Right forelimb (tissue), 1 donor: ENCODE measurements around the gene UBTD2.

Experiments
- DNase-seq: peaks from one replicate; pipeline ENCODE4 v3.0.0-alpha.2; 2018

Gene UBTD2

DNA sequence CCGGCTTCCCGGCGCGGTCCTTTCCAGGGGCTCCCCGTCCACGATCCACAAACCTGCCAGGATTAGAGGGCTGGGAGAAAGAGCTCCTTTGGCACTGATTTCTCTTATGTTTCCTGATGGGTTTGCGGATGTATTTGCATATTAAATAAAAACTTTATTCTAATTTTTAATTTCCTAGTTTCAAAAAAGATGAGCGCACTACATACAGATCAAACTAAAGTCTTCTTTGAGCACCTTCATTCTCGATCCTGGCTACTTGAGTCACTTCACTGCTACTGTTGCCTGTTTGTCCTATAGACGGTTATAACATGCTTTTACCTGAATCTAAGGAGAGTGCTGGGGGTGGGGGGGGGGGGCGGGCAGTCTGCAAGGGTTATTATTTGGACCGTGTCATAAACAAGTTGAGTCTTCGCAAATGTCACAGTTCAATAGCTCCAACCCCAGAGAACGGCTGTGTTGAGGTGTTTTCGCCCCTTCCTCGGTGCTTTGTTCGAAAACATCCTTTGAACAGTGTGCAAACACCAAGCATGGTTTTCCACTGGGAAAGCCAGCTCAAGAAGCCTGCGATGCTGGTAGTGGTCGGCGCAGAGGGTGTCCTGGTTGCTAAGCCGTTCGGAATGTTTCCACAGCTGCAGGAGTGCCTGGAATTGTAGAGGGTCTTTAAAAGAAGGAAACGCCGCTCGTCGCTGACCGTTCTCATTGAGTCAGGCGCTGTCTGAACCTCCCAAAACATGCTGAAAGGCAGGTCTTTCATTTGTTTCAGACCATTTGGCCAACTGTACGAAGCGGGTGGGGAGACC is 94.5 kb downstream of the UBTD2 start:
- DNase-seq, result no peak

DNA sequence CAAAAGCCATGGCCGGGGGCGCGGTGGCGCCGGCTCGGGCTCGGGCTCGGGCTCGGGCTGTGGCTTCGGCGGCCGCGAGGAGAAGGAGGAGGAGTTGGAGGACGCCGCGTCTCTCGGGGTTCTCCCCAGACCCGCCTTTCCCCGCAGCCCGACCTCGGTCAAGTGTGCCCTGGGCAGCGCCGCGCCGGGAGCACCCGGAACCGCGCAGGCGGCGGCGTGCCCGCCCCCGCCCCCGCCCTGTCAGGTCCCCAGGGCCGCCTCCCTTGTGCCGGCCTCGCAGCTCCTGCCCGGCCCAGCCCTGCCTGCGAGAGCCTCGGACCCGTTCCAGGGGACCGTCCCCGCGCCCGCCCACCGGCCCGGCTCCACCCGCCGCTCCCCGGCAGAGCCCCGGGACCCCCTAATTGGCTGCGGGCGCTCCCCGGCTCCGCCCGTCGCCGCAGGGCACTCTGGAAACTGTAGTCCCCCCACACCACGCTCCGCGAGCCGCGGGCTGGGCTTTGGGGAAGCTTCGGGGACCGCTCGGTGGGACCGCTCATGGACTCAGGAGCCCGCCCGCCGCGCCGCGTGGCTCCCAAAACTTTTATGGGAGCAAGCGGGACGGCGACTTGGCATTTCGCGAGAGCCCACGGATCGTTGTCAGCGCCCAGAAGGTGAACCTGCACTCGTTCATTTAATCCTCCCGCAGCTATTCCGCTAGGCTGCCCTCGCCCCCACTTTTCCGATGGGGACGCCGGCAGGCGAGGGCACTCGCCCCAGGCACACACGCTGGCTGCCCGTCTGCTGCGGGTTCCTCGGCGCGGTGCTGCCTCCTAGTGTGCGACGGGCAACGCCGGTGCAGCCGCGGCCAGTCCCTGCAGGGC is 95.3 kb downstream of the UBTD2 start, which contains the start of gene STK10:
Gene STK10 (minus strand): TSS at position 192 of the 860 bp plus-strand sequence. CDS start 182 bp downstream, at position 10.
- peak; percentile 95 for DNase-seq

- DNase-seq, result no peak
Measured at GRCh38 chr5:172187118-172188032, 96.2 kb downstream of the UBTD2 start.

DNA sequence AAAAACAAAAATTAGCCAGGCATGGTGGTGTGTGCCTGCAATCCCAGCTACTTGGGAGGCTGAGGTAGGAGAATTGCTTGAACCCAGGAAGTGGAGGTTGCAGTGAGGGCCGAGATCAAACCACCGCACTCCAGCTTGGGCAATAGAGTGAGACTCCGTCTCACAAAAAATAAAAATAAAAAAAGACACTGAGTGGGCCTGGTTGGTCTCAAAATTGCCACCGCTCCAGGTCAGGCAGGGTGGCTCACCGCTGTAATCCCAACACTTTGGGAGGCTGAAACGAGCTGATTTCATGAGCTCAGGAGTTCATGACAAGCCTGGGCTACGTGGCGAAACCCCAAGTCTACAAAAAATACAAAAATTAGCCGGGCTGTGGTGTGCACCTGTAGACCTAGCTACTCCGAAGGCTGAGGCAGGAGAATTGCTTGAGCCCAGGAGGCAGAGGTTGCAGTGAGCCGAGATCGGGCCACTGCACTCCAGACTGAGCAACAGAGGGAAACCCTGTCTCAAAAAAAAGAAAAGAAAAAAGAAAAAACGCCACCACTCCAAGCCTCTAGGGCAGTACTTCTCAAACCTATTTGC is 97.4 kb downstream of the UBTD2 start:
- no peak for DNase-seq

DNA sequence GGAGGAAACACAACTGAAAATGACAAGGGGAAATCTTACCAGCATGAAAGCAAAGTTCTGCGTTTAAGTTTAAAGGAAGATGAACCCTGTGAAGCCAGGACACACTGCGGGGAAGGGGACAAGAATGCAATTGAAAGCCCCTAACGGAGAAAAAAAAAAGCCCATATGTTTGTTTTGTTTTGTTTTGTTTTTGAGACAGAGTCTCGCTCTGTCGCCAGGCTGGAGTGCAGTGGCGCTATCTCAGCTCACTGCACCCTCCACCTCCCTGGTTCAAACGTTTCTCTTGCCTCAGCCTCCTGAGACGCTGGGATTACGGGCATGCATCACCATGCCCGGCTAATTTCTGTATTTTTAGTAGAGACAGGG is 98.5 kb downstream of the UBTD2 start:
- no peak for DNase-seq

DNA sequence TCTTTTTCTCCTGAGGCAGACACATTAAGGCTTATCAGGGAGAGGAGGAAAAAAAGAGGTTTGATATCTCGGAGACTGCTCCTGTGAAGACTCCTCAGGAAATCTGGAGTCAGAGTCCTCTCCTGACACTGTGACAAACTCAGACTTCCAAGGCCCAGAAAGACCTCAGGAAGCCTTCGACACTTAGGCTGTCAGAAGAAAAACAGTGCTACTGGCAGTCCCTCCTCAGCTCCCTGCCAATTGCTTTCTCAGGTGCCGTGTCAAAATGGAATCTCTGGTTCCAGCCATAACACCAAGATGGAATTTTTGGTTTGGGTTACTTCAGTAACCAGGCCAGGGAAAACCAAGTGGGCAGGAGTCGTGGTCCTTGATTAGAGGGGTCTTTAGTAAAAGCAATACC is 99.7 kb downstream of the UBTD2 start:
- DNase-seq, result no peak

DNA sequence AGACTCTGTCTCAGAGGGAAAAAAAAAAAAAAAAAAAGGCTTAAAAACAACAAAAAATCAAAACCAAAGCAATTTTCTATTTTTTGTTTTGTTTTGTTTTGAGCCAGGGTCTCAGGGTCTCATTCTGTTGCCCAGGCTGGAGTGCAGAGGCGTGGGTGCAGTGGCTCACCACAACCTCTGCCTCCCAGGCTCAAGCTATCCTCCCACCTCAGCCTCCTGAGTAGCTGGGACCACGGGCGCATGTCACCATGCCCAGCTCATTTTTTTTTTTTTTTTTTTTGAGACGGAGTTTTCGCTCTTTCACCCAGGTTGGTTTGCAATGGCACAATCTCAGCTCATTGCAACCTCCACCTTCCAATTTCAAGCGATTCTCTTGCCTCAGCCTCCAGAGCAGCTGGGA is 101.3 kb downstream of the UBTD2 start:
- no peak for DNase-seq

DNA sequence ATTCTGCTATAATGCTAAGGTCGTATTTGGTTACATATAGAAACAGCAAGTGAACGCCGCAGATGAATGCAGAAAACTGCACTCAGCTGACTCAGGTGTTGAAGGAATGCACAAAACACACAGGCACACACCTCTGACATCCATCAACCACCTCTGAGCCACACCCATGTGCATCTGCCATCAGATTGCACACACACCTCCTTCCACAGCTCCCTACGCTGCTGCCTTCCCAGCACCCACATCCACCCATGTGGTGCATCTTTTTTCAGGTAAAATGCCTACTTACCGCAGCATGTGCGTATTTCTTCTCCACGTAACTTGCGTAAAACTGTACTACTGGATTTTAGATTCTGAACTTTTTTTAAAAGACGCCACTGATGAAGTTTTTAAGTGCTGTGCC is 102.6 kb downstream of the UBTD2 start:
- no peak for DNase-seq

DNA sequence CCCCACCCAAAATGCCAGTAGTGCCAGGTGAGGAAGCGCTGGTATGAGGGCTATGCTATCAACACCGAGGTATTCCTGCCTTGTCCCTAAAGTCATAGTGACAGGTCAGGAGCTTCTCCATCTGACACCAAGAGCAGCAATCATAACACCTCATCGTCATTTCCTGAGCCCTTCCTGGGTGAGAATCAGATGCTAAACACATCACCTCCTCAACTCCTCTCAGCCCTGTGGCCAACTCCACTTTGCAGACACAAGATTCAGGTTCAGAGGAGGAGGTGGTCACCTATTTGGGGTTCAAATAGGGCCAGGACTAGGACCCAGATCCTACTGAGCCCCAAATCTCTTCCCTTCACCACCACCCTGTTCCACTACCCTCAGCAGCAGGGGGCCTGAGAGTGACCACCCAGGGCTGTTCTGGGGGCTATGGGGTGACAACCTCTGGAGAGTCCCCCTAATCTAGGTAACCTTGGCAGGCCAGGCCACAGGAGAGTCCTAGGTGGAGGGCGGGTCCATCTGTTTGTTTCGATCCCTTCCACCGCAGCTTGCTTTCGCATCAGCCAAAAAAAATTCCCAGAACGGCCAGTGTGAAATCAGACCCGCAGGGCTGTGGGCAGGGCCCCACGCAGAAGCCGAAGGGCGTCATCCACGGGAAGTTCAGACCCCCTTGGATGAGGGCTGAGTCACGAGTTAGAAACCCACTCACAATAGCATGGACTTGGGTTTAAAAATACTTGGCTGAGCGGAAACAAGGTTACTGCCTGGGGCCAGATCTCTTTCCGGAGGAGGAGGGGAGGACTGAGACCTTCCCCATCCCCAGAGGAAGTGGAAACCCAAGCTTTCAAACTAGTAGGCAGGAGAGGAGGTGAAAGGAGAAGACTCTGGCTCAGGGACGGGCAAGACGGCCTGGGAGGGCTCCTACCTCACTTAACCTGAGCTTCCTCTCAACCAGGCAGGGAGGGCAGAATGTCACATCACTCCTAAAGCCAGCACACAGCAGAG is 104.3 kb downstream of the UBTD2 start:
- no peak for DNase-seq

DNA sequence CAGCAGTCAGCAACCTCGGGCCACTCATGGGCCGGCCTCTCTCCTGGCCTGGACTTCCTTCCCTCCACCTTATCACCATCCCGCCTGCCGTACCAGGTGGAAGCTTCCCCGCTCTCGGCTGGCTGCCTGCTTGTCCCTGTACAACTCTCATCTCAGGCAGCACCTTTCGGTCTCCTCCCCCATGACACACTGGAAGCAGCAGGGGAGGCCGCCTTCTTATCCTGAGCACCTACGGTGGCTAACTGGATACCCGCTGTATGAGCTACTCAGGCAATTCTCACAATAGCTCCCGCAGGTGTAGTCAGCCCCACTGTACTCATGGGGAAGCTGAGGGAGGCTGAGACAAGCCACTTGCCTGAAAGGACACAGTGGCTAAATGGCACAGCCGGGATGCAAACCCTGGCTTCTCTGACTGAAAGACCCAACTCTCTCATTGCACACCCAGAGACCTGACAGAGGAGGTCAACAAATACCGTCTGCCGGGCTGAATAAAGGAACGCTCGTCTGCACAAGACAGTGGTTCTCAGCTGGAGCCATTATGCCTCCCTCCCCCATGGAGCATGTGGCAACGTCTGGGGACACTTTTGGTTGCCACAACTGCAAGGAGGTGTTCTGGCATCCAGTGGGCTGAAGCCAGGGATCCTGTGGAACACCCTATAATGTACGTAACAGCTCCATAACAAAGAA is 105.1 kb downstream of the UBTD2 start:
- no peak for DNase-seq

DNA sequence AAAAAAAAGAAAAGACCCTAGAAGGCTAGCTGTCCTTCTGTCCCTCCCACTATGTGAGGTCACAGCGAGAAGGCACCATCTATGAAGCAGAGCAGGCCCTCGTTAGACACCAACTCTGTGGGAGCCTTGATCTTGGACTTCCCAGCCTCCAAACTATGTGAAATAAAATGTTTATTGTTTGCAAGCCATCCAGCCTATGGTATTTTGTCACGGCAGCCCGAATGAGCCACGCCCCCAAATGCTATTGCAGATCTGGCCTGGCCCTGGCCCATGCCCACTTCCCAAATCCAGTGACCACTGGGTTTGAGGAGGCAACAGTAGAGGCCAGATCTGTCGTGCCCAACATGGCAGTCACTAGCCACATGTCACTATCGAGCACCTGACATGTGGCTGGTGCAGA is 106.4 kb downstream of the UBTD2 start:
- DNase-seq, result no peak

DNA sequence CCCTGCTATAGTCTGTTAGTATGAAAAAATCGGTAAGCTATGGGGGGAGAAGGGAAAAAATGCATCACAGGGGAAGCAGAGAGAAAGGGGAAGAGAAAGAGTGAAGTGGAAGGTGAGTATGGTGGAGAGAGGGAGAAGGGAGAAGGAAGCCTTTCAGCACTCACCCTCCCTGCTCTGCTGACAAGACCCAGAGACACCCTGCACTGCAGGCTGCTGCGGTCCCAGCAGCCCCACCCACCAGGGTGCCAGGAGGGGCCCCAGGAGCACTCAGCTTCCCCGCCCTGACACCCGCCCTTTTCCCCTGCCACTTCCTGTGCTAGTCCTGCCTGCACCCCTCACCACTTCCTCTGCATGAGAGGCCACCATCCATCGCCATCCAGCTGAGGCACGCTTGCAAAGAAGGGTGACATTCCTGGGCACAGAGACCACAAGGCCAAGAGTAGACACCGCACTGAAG is 108.3 kb downstream of the UBTD2 start:
- no peak for DNase-seq

GRCh38 chr5:172173564-172174153 is 109.9 kb downstream of the UBTD2 start:
- DNase-seq, result no peak

DNA sequence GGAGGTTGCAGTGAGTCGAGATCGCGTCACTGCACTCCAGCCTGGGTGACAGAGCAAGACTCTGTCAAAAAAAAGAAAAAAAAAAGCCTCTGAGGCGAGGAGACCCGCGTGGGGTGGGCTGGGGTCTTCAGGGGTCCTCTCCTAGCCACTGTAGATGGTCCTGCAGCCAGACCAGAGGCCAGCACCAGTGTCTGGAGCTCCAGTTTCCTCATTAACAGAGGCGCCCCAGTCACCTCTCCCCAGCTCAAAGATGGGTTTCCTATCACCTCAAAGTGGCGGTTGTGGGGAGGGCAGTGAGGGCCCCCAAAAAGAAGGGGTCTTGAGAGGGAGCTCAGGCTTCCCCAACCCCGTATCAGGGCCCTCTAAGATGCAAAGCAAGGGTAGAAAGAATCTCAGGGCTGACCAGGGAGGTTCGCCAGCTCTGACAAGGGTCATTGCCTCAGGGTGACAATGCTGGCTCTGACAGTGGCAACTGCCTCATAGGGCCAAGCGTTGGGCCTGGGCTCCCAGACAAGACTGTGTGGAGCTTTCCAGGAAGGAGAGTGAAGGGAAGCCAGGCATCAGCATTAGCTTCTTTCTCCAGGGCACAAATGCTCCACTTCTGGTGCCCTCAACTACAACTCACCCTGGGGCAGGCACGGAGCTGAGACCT is 110.5 kb downstream of the UBTD2 start:
- DNase-seq, result no peak

DNA sequence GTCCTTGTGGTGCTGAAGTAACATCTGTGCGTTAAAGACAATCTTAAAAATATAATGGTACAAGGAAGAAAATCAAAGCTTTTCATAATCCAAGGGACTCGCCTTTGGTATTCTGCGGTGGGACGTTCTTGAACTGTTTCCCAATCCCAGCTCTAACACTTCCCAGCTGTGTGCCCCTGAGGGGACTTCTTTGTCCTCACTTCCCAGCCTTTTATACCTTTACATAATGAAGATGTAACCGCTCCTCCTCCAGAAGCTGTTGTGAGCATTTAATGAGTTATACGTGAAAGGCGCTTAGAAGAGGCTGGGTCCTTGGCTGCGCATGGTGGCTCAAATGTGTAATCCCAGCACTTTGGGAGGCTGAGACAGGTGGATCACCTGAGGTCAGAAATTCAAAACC is 112.4 kb downstream of the UBTD2 start:
- no peak for DNase-seq

DNA sequence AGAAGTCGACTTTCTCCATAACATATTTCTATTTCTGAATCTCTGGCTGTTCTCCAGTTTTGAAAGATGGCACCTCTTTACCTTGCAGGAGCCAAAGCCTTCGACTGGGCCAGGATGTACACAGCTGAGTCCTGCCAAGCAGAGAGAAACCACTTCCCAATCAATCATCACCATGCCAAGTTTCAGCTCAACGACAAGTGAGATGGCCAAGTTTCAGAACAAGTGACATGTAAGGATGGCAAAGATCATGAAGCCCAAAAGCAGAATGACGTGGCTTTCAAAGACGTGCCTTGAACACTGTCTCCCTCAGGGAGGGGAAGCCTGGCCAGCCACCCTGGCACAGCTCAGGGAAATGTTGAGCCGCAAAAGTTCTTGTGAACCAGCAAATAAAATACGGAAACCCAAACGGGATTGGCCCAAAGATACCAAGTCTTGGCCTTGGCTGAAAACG is 113.3 kb downstream of the UBTD2 start:
- DNase-seq, result no peak

- no peak for DNase-seq
Measured at GRCh38 chr5:172169216-172169615, 114.3 kb downstream of the UBTD2 start.

DNA sequence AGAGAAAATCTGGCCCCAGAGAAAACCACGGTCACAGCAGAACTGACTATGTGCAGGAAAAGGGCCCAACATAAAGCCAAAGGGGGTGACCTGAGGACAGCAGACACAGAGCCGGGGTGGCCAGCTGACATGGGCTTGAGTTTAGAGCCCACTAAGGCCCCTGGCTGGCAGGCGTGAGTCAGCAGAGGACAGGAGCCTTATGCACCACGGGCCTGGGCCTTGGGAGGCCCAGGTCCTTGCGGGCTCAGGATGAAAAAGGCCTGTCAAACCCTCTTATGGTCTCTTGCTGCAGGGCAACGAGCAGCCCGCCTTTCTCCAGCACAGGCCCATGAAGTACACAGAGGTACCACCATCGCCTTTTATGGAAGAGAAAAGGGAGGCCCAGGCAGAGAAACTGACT is 115.3 kb downstream of the UBTD2 start:
- DNase-seq, result no peak

- DNase-seq, result no peak
Measured at GRCh38 chr5:172167895-172168294, 115.7 kb downstream of the UBTD2 start.
